ENCODE data around the gene KLF17.

KLF17 gene

DNA sequence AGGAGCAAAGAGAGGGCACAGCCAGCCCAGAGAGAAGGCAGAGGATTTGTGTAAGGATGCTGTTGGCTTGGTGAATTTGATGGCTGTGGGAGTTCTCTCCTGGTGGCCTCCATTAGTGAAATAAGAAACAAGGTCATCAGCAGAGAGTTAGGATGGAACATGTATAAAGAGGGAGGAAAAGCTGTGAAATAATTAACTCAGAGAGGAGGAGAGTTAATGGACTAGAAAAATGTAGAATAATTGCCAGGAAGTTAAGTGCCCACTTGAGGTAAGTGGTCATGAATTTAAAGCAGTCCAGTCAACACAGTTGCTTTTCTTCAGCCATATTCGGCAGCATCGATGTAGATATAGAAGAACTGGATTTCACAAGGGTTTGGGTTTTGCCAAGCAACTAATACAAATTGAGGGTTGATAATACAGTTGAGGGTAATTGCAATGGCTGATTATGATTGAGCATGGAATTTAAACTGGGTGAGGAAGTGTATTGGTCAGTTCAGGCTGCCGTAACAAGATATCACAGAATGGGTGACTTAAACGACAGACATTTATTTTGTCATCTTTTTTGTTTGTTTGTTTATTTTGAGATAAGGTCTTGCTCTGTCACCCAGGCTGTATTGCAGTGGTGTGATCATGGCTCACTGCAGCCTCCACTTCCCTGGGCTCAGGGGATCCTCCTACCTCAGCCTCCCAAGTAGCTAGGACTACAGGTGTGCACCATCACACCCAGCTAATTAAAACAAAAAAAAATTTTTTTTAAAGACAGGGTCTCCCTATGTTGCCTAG lies 31.7 kb upstream of the KLF17 start:
- Histone ChIP-seq H3K27ac (ENCODE audit: low read length) (no peak overlapping the region), H3K4me3 (ENCODE audit: low read depth in 1 of 2, low read length in 2 of 2) (no peak overlapping the region), H3K36me3 (ENCODE audit: control insufficient read depth in 1 of 2, insufficient read depth in 2 of 2, low read length in 2 of 2) (no peaks in the 10 kb centered on the region), H3K4me1 (ENCODE audit: control insufficient read depth in 1 of 2, insufficient read depth in 2 of 2, low read length in 2 of 2) (no peaks in the 10 kb centered on the region), H3K9me3 (ENCODE audit: control insufficient read depth in 1 of 2, low read length in 2 of 2) (no peaks in the 10 kb centered on the region), H3K27me3 (ENCODE audit: low read depth, low read length) (no peaks in the 10 kb centered on the region)

DNA sequence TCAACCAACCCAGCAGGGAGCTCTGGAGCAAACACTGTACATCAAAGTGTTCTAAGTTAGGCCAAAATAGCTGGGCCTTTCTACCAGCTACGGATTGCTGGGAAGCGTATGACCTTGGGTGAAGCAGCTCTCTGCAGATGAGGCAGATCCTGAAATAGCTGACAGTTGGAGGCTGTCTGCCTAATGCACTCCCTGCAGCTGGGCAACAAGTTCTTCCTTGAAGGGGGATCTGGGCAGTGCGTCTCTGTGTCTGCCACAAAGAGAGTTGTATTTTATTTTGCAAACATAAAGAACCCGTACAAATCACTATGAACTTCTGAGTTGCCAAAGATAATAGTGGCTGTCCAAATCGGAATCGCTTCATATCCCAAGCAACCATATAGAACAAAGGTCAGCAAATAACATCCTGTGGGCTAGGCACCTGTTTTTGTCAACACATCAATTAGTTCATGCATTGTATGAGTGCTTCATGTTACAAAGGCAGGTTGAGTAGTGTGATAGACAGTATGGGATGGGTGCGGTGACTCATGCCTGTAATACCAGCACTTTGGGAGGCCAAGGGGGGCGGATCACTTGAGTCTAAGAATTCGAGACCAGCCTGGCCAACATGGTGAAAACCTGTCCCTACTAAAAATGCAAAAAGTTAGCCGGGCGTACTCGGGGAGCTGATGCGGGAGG lies 29.1 kb upstream of the KLF17 start:
- Histone ChIP-seq H3K36me3 (ENCODE audit: control insufficient read depth in 1 of 2, insufficient read depth in 2 of 2, low read length in 2 of 2) (no peaks in the 10 kb centered on the region), H3K9me3 (ENCODE audit: control insufficient read depth in 1 of 2, low read length in 2 of 2) (peaks cover 0 to 4% of the 10 kb centered on the region in 2 donors), H3K27ac (ENCODE audit: low read length) (no peak overlapping the region)

GRCh38 chr1:44090429-44091252 lies 28.0 kb upstream of the KLF17 start:
- Histone ChIP-seq H3K36me3 (ENCODE audit: control insufficient read depth in 1 of 2, insufficient read depth in 2 of 2, low read length in 2 of 2) (no peaks in the 10 kb centered on the region), H3K9me3 (ENCODE audit: control insufficient read depth in 1 of 2, low read length in 2 of 2) (peaks cover 0 to 4% of the 10 kb centered on the region in 2 donors), H3K27me3 (ENCODE audit: low read depth, low read length) (no peaks in the 10 kb centered on the region), H3K4me1 (ENCODE audit: control insufficient read depth in 1 of 2, insufficient read depth in 2 of 2, low read length in 2 of 2) (no peaks in the 10 kb centered on the region), H3K27ac (ENCODE audit: low read length) (no peak overlapping the region), H3K4me3 (ENCODE audit: low read depth in 1 of 2, low read length in 2 of 2) (no peak overlapping the region)

More for the DNA sequence above, 29.1 kb upstream of the KLF17 start:
- Histone ChIP-seq H3K4me3 (ENCODE audit: low read depth in 1 of 2, low read length in 2 of 2) (no peak overlapping the region), H3K27me3 (ENCODE audit: low read depth, low read length) (no peaks in the 10 kb centered on the region), H3K4me1 (ENCODE audit: control insufficient read depth in 1 of 2, insufficient read depth in 2 of 2, low read length in 2 of 2) (no peaks in the 10 kb centered on the region)

DNA sequence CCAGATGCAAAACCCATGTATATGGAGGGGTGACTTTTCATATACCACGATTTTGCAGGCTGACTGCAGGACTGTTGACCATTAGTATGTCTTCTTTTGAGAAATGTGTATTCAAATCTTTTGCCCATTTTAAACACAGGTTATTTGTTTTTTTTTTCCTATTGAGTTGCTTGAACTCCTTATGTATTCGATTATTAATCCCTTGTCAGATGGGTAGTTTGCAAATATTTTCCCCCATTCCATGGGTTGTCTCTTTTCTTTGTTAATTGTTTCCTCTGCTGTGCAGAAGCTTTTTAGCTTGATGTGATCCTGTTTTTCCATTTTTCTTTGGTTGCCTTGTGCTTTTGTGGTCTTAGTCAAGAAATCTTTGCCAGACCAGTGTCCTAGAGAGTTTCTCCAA lies 24.6 kb upstream of the KLF17 start:
- Histone ChIP-seq H3K27ac (ENCODE audit: low read length) (no peak overlapping the region), H3K27me3 (ENCODE audit: low read depth, low read length) (no peaks in the 10 kb centered on the region), H3K9me3 (ENCODE audit: control insufficient read depth in 1 of 2, low read length in 2 of 2) (peaks cover 0 to 8% of the 10 kb centered on the region in 2 donors), H3K36me3 (ENCODE audit: control insufficient read depth in 1 of 2, insufficient read depth in 2 of 2, low read length in 2 of 2) (no peaks in the 10 kb centered on the region), H3K4me3 (ENCODE audit: low read depth in 1 of 2, low read length in 2 of 2) (no peak overlapping the region), H3K4me1 (ENCODE audit: control insufficient read depth in 1 of 2, insufficient read depth in 2 of 2, low read length in 2 of 2) (no peaks in the 10 kb centered on the region)

DNA sequence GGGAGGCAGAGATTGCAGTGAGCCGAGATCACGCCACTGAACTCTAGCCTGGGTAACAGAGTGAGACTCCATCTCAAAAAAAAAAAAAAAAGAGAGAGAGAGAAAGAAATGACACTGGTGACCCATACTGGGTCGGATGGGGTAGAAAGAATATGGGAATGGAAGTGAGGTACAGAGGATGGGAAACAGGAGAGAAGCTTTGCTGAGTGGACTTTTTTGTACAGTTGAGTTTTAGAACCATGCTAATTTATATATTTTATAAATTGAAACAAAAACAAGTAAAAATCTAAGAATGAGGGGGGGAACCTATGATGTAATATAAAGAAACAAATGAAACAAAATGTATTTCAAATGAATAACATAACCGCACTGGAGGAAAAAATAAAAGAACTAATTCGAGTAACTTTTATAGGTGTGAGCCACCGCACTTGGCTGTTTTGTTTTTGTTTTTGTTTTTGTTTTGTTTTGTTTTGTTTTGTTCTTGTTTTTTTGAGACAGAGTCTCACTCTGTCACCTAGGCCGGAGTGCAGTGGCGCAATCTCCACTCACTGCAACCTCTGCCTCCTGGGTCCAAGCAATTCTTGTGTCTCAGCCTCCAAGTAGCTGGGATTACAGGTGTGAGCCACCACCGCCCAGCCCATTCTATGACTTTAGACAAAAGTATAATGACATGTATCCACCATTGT lies 18.3 kb upstream of the KLF17 start:
- H3K4me1 ChIP-seq (ENCODE audit: control insufficient read depth in 1 of 2, insufficient read depth in 2 of 2, low read length in 2 of 2): no peaks in the 10 kb centered on the region
- H3K36me3 ChIP-seq (ENCODE audit: control insufficient read depth in 1 of 2, insufficient read depth in 2 of 2, low read length in 2 of 2): no peaks in the 10 kb centered on the region
- H3K9me3 ChIP-seq (ENCODE audit: control insufficient read depth in 1 of 2, low read length in 2 of 2): peaks cover 0 to 4% of the 10 kb centered on the region in 2 donors
- no peak overlapping the region for H3K4me3 ChIP-seq (ENCODE audit: low read depth in 1 of 2, low read length in 2 of 2)
- H3K27me3 ChIP-seq (ENCODE audit: low read depth, low read length): no peaks in the 10 kb centered on the region
- H3K27ac ChIP-seq (ENCODE audit: low read length): no peak overlapping the region

GRCh38 chr1:44101328-44101727 lies 17.3 kb upstream of the KLF17 start:
- peaks cover 0 to 4% of the 10 kb centered on the region in 2 donors for H3K9me3 ChIP-seq (ENCODE audit: control insufficient read depth in 1 of 2, low read length in 2 of 2)
- H3K27ac ChIP-seq (ENCODE audit: low read length): no peak overlapping the region
- no peaks in the 10 kb centered on the region for H3K27me3 ChIP-seq (ENCODE audit: low read depth, low read length)
- H3K4me1 ChIP-seq (ENCODE audit: control insufficient read depth in 1 of 2, insufficient read depth in 2 of 2, low read length in 2 of 2): no peaks in the 10 kb centered on the region
- H3K4me3 ChIP-seq (ENCODE audit: low read depth in 1 of 2, low read length in 2 of 2): no peak overlapping the region
- H3K36me3 ChIP-seq (ENCODE audit: control insufficient read depth in 1 of 2, insufficient read depth in 2 of 2, low read length in 2 of 2): no peaks in the 10 kb centered on the region

DNA sequence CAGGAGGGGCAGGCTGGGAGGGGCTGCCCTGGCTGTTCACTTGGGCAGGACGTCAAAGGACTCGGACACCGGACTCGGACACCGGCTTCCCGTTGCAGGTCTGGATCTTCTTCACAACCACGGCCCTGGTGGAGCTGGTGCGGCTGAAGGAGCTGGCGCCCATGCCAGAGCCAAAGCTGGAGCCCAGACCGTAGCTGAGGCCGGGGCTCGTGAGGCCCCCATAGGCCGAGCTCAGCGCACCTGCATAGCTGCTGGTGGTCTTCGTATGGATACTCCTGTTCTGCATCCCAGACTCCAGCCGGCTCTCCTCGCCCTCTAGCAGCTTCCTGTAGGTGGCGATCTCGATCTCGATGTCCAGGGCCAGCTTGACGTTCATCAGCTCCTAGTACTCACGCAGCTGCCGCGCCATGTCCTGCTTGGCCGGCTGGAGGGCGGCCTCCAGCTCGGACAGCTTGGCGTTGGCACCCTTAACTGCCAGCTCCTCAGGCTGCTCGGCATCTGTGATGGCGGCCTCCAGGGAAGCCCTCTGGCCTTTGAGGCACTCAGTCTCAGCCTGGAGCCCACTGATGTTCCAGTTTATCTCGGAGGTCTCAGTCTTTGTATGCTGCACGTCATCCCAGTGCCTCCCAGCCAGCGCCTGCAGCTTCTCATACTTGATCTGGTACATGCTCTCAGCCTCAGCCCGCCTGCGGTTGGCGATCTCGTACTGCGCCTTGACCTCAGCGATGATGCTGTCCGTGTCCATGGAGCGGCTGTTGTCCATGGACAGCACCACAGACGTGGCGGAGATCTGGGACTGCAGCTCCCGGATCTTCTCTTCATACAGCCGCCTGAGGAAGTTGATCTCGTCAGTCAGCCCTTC lies 15.1 kb upstream of the KLF17 start:
- H3K4me3 ChIP-seq (ENCODE audit: low read depth in 1 of 2, low read length in 2 of 2): no peak overlapping the region
- no peaks in the 10 kb centered on the region for H3K9me3 ChIP-seq (ENCODE audit: control insufficient read depth in 1 of 2, low read length in 2 of 2)
- H3K4me1 ChIP-seq (ENCODE audit: control insufficient read depth in 1 of 2, insufficient read depth in 2 of 2, low read length in 2 of 2): no peaks in the 10 kb centered on the region
- H3K36me3 ChIP-seq (ENCODE audit: control insufficient read depth in 1 of 2, insufficient read depth in 2 of 2, low read length in 2 of 2): no peaks in the 10 kb centered on the region
- no peaks in the 10 kb centered on the region for H3K27me3 ChIP-seq (ENCODE audit: low read depth, low read length)
- no peak overlapping the region for H3K27ac ChIP-seq (ENCODE audit: low read length)

DNA sequence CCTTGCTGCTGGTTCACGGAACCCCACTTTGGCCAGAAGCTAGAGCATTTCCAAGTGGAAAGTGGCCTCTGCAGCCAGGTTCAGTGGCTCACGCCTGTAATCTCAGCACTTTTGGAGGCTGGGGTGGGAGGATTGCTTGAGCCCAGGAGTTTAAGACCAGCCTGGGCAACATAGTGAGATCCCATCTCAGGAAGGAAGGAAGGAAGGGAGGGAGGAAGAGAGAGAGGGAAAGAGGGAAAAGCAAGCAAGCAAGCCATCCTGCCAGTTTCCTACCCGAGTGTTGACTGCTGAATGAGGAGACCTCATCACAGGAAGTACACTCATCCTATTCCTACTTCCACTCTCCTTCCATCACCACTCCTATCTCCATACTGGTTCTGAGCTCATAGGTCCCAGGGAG lies 12.8 kb upstream of the KLF17 start:
- H3K36me3 ChIP-seq (ENCODE audit: control insufficient read depth in 1 of 2, insufficient read depth in 2 of 2, low read length in 2 of 2): no peaks in the 10 kb centered on the region
- H3K27ac ChIP-seq (ENCODE audit: low read length): no peak overlapping the region
- no peaks in the 10 kb centered on the region for H3K9me3 ChIP-seq (ENCODE audit: control insufficient read depth in 1 of 2, low read length in 2 of 2)
- H3K27me3 ChIP-seq (ENCODE audit: low read depth, low read length): no peaks in the 10 kb centered on the region
- H3K4me3 ChIP-seq (ENCODE audit: low read depth in 1 of 2, low read length in 2 of 2): no peak overlapping the region
- H3K4me1 ChIP-seq (ENCODE audit: control insufficient read depth in 1 of 2, insufficient read depth in 2 of 2, low read length in 2 of 2): no peaks in the 10 kb centered on the region

DNA sequence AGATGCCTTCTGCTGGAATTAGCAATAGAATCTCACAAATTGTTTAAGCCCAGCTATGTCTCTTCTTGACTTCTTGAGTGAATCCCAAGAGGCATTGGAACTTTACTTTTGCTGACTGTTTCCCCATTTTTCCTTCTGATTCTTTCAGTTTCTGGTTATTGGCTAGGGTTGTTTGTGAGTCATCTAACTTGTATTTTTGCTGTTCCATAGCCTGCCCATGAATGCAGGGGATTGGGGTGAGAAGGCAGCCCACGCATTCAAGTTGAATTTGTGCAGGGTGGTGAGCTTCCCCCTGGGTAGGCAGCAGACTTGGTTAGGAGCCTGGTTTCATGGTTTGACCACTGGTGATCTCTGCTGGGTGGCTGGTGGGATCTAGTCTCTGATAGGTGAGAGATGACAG lies 10.4 kb upstream of the KLF17 start:
- H3K4me1 ChIP-seq (ENCODE audit: control insufficient read depth in 1 of 2, insufficient read depth in 2 of 2, low read length in 2 of 2): no peaks in the 10 kb centered on the region
- H3K36me3 ChIP-seq (ENCODE audit: control insufficient read depth in 1 of 2, insufficient read depth in 2 of 2, low read length in 2 of 2): no peaks in the 10 kb centered on the region
- no peaks in the 10 kb centered on the region for H3K9me3 ChIP-seq (ENCODE audit: control insufficient read depth in 1 of 2, low read length in 2 of 2)
- H3K27ac ChIP-seq (ENCODE audit: low read length): no peak overlapping the region
- no peak overlapping the region for H3K4me3 ChIP-seq (ENCODE audit: low read depth in 1 of 2, low read length in 2 of 2)
- H3K27me3 ChIP-seq (ENCODE audit: low read depth, low read length): no peaks in the 10 kb centered on the region

DNA sequence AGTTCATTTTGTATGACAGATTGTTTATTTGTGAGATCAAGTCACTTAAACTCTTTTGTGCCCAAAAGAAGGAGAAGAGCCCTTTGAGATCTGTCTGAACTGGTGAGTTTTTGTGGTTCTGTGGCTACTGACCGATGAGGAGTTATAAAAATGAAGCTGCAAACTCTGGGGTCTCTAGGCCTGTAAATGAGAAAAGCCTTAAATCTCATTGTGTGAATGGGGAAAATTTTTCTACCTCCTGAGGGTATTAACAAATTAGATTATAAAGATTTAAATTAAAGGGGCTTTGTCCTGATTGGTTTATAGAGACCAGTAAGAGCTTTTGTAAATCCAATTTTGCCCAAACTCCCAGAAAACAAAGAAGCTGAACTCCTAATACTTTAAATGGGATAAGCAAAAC lies 9.7 kb upstream of the KLF17 start:
- Histone ChIP-seq H3K27ac (ENCODE audit: low read length) (no peak overlapping the region), H3K9me3 (ENCODE audit: control insufficient read depth in 1 of 2, low read length in 2 of 2) (no peaks in the 10 kb centered on the region), H3K36me3 (ENCODE audit: control insufficient read depth in 1 of 2, insufficient read depth in 2 of 2, low read length in 2 of 2) (no peaks in the 10 kb centered on the region), H3K4me1 (ENCODE audit: control insufficient read depth in 1 of 2, insufficient read depth in 2 of 2, low read length in 2 of 2) (no peaks in the 10 kb centered on the region), H3K27me3 (ENCODE audit: low read depth, low read length) (no peaks in the 10 kb centered on the region), H3K4me3 (ENCODE audit: low read depth in 1 of 2, low read length in 2 of 2) (no peak overlapping the region)

Data from muscle layer of duodenum (tissue), 2 donors.